NCI-H1105 (cell line): Measurements from ENCODE around the gene PRSS36.
"Not testable (repeated sequence)": the region's sequence is repeated elsewhere in the genome, so short reads cannot be mapped to it uniquely, and the experiment has no call there.

Source experiments
- DNase-seq: peaks from one replicate; lab custom pipeline; 2025; lab: John Stamatoyannopoulos, UW

The PRSS36 gene

DNA sequence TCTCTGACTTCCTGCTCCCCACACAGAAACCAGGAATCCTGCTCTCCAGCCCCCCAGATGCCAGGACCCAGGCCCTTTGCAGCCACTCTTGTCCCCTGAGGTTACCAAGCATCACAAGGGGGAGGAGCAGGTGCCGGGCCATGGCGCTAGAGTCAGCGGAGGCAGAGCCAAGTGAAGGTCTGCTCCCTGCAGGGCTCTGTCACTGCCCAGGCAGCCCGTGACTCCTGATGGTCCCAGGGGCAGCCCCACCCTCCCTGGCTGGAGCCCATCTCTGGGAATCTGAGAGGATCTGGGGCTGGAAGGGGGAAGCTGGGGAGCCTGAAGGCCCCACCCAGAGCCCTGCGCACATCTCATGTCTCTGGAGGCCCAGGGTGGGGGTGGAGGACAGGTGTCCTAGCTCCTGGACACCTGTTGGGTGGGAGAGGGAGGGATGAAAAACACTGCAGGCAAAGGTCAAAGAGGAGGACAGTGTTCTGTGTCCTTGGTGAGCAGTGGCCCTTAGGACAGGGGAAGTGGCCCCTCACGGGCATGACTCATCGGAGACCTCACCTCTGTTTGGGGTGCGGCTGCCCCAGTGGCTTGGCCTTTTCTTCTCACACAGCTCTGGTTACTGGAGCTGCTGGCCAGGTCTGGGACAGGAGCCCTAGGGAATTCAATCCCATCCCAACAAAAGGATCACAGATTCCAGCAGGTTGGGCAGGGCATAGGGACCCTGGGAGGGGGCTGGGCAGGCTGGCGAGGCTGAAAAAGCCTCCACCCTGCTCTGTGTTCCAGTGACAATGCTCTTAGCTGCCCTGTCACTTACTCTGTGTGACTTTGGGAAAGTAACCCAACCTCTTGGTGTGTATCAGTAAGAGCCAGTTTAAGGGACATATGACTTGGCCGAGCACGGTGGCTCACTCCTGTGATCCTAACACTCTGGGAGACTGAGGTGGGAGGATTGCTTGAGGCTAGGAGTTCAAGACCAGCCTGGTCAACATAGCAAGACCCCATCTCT, at the start of gene PRSS36:
PRSS36 (minus strand) TSS at position 173 of the 997 bp plus-strand sequence; CDS start at position 142, 31 bp downstream.
- no peak for DNase-seq

DNA sequence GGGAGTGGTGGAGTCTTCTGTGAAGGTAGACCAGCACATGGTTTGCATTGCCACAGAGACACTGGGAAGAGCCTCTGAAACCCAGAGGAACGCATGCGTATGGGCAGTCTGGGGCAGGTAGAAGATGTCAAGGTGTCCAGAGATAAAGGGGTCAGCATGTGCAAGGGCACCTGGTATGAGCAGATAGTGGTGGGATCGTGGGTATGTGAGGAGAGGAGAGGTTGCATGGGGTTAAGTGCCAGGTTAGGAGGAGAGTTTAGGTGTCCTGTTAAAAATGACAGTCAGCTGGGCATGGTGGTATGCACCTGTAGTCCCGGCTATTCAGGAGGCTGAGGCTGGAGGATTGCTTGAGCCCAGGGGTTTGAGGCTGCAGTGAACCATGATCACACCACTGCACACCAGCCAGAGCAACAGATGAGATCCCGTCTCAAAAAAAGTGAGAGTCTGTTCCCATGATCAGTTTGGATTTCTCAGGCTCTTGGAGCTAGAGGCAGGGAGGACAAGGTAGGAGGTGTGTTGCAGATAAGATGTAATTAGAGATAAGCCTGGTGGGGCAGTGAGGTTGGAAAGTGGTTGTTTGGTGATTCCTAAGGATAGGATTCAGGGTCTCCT, 49.7 kb upstream of the PRSS36 start:
- no peak for DNase-seq

DNA sequence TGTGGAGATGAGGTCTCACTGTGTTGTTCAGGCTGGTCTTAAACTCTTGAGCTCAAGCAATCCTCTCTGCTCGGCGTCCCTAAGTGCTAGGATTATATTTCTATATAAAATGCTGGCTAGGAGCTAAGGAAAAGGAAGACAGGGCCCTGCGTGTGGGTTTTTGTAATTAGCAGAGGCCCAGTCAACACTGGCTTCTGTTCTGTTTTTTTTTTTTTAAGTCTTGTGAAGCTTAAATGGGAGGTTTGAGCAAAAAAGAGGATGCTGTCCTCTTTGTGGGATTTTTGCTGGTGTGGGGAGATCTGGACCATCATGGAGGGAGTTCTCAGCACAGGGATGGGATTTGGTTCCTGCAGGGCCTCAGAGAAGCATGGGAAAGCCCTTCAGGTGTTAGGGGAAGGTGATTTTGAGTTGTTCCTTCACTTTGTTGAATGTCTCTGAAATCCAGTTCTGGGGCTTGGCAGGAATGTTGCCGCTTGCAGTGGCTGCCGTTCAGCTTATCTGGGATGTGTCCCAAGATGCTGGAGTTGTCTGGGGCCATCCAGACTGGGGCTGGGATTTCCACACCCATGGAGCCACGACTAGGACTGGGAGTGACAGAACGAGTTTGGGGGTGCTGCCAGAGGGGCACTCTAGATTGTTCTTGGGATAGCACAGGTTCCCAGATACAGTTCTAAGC, 48.5 kb upstream of the PRSS36 start:
- DNase-seq: no peak

DNA sequence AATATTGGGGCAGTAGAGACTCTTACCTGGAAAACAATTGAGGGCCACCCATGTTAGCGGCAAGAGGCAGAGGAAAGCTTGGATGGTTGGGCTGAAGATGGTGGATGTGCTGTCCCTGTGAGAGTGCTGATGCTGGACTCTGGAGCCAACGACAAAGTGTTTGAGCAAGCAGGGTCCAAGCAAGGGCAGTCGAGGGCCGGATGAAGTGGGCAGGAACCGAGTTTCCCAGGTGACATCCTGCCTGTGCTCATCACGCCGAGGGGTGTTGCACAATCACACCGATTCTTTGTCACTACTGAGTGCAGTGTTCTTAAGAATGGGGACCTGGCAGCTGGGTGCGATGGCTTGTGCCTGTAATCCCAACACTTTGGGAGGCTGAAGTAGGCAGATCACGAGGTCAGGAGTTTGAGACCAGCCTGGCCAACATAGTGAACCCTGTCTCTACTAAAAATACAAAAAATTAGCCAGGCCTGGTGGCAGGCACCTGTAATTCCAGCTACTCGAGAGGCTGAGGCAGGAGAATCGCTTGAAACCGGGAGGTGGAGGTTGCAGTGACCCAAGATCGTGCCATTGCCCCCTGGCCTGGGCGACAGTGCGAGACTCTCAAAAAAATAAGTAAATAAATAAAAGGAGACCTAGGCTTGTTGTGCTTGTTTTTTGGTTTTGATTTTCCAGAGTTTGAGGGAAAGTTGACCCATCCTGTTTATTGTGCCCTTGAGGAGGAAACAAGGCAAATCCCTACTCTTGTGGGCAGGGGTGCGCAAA, 46.6 kb upstream of the PRSS36 start:
- no peak for DNase-seq

DNA sequence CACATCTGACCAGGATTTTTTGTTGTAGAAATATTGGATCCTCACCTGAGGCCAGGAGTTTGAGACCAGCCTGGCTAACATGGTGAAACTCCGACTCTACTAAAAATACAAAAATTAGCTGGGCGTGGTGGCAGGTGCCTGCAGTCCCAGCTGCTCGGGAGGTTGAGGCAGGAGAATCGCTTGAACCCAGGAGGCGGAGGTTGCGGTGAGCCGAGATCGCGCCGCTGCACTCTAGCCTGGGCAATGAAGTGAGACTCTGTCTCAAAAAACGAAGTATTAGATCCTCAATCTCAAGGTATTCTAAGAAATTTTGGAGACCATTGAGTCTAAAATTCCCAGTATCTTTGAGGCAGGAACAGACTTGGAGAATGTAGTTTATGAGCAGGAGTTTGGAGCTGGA, 46.0 kb upstream of the PRSS36 start:
- DNase-seq: not testable (repeated sequence)

DNA sequence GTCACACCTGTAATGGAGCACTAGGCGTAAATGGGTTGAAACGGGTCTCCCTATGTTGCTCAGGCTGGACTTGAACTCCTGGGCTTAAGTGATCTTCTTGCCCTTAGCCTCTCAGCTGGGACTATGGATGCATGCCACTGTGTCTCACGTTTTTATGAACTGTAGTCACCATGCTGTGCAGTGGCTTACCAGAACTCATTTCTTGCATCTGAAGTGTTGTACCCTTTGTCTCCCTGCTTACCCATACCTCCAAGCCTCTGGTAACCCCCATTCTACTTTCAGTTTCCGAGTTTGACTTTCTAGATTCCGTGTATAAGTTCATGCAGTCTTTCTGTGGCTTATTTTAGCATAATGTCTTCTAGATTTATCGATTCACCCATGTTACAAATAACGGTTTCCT, 45.0 kb upstream of the PRSS36 start:
- DNase-seq: no peak

DNA sequence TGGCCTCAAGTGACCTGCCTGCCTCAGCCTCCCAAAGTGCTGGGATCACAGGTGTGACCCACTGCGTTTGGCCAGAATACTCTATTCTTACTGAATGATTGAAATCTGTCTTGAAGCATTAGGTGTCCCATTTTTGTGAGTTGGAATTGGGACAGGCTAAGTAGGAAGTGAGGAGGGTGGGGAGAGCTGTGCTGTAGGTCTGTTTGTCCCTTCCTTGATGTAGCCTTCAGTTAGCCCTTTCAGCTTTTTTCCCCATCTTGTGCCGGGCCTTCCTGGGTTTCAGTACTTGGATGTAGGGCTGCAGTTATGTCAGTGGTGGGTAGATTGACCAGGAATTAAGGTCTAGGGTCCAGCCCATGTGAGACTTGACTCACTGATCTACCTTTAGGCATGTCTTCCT, 44.0 kb upstream of the PRSS36 start:
- DNase-seq: no peak

DNA sequence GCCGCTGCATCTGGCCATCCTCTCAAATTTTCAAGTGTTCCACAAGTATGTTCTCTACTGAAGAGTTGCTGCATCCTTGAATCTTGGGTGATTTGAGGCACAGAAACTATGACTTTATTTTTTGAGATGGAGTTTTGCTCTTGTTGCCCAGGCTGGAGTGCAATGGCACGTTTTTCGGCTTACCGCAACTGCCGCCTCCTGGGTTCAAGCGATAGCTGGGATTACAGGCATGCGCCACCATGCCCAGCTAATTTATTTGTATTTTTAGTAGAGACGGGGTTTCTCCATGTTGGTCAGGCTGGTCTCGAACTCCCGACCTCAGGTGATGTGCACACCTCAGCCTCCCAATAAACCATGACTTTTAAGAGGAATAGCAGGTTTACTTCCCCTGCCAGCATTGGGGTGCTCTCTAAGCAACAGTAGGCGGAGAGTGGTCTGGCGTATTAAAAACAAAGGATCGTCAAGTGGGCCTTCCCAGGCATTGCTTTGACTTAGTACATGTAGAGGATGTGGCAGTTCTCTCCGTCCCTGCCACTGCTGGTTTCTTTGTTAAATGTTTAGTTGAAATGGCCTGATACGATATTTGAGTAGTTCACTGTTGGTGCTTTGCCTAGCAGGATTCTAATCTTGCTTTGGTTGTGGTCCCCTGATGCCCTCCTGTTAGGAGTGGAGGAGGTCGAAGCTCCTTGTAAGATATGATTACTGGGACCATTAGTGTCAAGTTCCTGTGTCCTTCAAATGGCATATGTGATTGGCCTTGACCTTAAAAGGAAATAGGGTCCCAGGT, 43.2 kb upstream of the PRSS36 start:
- DNase-seq: no peak

DNA sequence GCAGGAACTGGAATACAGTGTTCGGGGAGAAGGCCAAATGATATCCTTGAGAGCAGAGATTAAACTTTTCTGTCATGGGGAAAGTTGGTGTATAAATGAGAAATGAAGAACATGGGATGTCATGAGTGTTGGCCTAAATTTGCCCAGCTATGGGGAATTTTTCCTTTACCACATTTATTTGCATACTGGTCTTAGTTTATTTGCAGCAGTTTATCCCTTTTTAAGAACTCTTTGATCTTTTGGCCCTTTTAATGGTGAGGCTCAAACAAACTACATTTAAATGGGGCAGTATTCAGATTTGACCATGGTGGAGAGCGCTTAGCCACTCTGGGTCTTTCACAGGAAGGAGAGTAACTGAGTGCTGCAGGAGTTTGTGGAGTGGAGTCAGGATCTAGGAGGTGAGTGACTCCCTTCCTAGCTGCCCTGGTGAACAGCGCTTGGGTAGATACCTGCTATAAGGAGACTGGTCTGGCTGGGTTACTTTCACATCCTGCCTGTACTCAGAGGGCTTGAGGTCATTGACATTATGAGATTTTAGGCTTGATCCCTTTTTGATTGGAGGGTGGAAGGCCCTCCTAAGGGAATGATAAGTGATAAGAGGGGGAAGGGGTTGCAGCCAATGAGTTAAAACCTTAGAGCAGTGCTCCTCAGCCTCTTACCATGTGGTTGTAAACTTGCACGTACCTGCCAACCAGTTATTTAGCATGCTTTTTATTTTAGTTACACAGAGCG, 42.0 kb upstream of the PRSS36 start:
- no peak for DNase-seq

DNA sequence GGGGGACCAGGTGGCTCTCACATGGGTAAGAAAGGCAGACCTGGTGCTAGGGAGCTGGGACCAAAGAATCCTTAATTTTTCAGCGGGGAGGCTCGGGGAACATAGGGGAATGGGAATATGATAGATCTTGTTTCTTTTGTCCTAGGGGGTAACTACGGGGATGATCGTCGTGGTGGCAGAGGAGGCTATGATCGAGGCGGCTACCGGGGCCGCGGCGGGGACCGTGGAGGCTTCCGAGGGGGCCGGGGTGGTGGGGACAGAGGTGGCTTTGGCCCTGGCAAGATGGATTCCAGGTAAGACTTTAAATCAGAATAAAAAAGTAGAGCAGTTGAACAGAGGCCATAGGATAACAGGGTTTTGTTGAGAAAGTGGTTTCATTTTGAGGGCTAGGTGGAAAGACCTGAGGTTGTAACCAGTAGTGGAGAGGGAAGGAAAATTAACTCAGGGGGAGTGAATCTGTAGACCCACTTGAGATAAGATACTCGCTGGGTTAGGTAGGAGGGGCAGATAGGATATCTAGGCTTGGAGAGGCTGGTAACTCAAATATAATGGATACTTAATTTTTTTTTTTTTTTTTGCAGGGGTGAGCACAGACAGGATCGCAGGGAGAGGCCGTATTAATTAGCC, 41.1 kb upstream of the PRSS36 start:
- DNase-seq: no peak

DNA sequence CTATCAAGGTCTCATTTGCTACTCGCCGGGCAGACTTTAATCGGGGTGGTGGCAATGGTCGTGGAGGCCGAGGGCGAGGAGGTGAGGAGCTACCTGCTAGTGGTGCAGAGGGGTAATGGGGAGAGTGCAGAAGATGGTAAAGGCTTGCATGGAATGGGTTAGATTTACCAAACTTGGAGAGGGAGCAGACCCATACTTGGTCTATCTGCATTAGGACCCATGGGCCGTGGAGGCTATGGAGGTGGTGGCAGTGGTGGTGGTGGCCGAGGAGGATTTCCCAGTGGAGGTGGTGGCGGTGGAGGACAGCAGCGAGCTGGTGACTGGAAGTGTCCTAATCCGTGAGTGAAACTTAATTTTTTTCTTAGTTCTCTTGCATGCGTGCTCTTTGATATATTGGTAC, 40.2 kb upstream of the PRSS36 start:
- no peak for DNase-seq

DNA sequence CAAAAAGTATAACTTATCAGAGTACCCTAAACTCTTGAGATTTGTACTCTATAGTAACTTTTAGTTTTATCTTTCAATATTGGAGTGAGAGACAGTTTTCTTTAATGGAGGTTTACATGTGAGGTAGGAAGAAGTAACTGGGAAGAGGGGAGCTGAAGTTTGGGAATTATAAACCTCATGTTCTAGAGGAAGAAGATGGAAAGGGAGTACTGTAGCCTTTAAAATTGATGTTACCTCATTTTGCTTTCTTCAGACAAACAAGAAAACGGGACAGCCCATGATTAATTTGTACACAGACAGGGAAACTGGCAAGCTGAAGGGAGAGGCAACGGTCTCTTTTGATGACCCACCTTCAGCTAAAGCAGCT, 39.5 kb upstream of the PRSS36 start:
- no peak for DNase-seq

DNA sequence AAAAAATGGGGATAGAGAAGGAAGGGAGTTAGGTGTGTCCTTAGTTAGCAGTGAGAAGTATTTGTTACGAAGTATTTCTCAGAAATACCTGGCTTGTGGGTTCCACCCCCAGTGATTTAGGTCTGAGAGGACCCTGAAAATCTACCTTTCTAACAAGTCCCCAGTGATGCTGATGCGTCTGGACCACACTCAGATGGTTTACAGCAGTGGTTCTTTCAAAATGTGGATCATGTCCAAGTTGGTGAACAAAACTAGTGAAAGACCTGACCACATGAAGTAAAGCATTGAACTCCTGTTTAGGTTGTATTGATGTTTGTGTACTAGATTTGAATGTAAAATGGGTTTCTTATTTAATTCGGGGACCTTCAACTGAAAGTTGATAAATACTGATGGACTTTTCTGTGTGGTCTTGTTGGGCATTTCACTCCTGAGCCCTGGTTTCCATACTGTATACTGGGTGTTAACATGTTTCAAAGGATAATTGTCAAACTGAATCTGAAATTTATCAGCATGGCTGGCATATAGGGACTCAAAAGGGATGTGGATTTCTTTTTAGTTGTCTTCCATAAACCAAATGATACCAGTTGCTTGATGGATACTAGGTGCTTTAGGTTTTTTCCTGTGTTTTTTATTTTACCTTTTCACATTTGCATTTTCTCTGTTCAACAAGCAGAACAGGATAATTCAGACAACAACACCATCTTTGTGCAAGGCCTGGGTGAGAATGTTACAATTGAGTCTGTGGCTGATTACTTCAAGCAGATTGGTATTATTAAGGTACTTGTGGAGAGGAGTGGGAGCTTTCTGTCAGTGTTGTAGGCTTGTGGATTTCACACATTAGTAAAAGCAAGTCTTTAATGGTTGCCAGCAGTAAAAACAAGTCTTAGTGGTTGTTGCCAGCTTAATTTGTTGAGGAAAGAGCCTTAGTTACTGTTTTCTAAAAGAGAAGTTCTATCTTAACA, 38.9 kb upstream of the PRSS36 start:
- no peak for DNase-seq

DNA sequence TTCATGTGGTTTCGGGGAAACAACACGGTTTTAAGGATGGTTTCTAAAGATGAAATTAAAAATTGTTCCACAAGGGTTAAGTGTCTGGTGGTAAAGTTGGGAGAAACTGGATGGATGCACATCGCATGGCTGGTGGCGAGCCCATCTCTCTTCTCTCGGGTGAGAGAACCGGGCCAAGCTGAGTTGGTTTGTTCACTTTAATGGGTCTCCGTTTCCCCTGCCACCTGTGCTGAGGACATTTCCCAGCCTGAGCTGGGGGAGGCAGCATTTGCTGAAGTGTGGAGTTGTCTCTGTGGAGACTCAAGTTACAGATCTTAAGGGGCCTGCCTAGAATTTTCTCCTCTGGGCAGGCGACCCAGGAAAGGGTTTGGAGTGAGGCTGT, 37.9 kb upstream of the PRSS36 start:
- DNase-seq: no peak

DNA sequence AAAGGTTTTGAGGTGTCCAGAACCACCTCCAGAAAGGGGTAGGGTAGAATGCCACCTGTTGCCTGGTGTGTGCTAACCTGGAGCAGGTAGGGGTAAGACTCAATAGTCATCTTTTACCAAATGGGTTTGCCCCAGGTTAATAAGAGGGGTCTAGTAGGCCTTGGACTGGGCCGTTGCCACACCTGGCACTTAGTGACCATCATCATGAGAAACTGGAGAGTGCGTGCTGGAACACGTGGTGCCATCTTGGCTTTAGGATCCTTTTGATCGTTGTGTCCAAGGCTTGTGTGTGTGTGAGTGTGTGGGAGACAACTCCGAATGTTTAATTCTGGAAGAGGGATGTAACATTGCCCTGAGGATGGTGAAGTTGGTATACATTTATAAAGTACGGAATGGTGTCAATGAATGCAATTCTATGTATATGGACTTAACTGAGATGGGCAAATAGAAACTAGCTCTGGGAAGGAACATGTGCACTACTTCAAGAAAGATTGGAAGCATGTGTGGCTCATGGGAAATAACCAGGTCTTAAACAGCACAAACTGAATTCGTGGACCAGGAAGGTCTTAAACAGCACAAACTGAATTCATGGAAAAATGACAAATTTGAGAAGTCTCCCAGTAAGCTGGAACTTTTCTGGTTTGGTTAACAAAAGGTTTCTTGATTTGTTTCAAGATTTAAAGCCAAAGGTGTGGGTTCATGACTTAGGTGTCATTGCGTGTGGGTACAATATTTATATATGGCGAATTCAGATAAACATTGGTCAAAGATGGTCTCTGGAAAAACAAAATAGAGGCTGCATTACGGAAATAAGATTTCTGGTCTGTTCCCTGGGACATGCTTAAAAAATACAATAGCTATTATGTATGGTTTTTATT, 37.3 kb upstream of the PRSS36 start:
- DNase-seq: no peak

DNA sequence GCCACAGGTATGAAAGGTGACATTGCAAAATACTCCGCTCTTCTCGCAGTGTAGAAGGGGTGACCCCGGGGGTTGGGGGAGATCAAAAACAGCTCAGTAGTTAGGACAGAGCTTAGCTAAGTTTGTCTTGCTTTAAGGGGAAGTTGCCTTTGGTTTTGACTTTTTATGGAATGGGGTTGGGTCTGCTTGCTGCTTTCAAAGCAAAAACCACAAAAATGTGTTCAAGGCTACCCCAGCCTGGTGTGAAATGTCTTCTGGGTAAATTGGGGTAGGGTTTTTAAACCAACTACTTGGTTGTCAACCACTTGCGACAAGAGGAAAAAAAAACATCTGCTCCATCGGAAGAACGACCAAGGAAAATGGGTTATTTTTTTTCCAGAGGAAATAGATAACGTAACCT, 36.3 kb upstream of the PRSS36 start:
- no peak for DNase-seq

DNA sequence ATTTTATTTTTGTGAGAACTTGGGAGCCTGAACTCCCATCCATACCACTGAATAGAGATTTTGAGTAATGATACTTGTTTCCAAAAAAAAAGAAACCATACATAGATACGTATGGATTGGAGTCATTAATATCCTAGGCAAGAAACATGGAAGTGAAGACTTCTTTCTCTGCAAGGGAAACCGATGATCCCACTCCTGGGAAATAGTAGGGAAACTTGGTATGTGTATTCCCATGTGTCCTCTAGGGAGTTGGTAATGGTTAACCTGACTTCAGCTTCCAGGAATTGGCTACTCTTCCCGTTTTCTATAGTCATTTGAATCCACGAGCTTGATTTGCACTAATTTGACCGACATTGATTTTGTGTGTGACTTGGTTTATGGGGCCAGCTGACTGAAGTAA, 35.5 kb upstream of the PRSS36 start:
- DNase-seq: no peak

DNA sequence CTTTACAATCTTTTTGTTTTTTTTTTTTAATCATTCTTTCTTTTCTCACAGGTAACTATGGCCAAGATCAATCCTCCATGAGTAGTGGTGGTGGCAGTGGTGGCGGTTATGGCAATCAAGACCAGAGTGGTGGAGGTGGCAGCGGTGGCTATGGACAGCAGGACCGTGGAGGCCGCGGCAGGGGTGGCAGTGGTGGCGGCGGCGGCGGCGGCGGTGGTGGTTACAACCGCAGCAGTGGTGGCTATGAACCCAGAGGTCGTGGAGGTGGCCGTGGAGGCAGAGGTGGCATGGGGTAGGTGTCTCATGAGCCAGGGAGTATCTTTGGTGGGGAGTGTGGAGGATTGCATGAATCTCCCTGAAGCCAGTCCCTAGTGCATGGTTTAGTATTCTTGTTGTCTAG, 35.0 kb upstream of the PRSS36 start:
- no peak for DNase-seq
